ENCODE data around the gene FARSA.
"Not testable (repeated sequence)": the region's sequence is repeated elsewhere in the genome, so short reads cannot be mapped to it uniquely, and the experiment has no call there.

Gene FARSA

GRCh38 chr19:12891553-12892021 lies 41.9 kb downstream of the FARSA start:
- no peak for FAIRE-seq
- no peak for DNase-seq (ENCODE audit: insufficient read length, low spot score)

GRCh38 chr19:12890787-12891552 lies 42.5 kb downstream of the FARSA start, which contains the start of gene GCDH:
GCDH (plus strand) TSS chr19:12891160; CDS start chr19:12891305, 145 bp downstream.
- FAIRE-seq = peak; percentile 99
- peak; percentile 94 for DNase-seq (ENCODE audit: insufficient read length, low spot score)

GRCh38 chr19:12890299-12890786 lies 43.2 kb downstream of the FARSA start:
- not testable (repeated sequence) for FAIRE-seq; DNase-seq (ENCODE audit: insufficient read length, low spot score)

GRCh38 chr19:12888006-12888603 lies 45.4 kb downstream of the FARSA start:
- DNase-seq (ENCODE audit: insufficient read length, low spot score) (no peak), FAIRE-seq (no peak)

- no peak for DNase-seq (ENCODE audit: insufficient read length, low spot score)
- FAIRE-seq = no peak
These were observed 46.4 kb downstream of the FARSA start, which contains the start of gene KLF1 for GRCh38 chr19:12886969-12887747. KLF1 (minus strand) TSS chr19:12887201; CDS start chr19:12887140, 61 bp downstream.

GRCh38 chr19:12886651-12886968 lies 46.9 kb downstream of the FARSA start:
- no peak for DNase-seq (ENCODE audit: insufficient read length, low spot score)
- no peak for FAIRE-seq

GRCh38 chr19:12885749-12886650 lies 47.5 kb downstream of the FARSA start:
- DNase-seq (ENCODE audit: insufficient read length, low spot score) = no peak
- FAIRE-seq = no peak

- no peak for DNase-seq (ENCODE audit: insufficient read length, low spot score)
- peak; percentile 89 for FAIRE-seq
These were observed 48.4 kb downstream of the FARSA start for GRCh38 chr19:12884926-12885748.

GRCh38 chr19:12884627-12884925 lies 48.9 kb downstream of the FARSA start:
- FAIRE-seq (no peak), DNase-seq (ENCODE audit: insufficient read length, low spot score) (no peak)

GRCh38 chr19:12884202-12884601 lies 49.3 kb downstream of the FARSA start:
- FAIRE-seq = no peak

GRCh38 chr19:12882589-12882988 lies 50.9 kb downstream of the FARSA start:
- FAIRE-seq (no peak), DNase-seq (ENCODE audit: insufficient read length, low spot score) (no peak)

More at GRCh38 chr19:12884202-12884601, 49.3 kb downstream of the FARSA start:
- DNase-seq (ENCODE audit: insufficient read length, low spot score) = no peak

- FAIRE-seq (peak; percentile 91), DNase-seq (ENCODE audit: insufficient read length, low spot score) (peak; percentile 99)
These were observed 52.2 kb downstream of the FARSA start, which contains the start of gene DNASE2 for GRCh38 chr19:12881172-12881808. DNASE2 (minus strand) TSS chr19:12881449; CDS start chr19:12881375, 74 bp downstream.

GRCh38 chr19:12880551-12881171 lies 52.9 kb downstream of the FARSA start:
- FAIRE-seq = no peak
- no peak for DNase-seq (ENCODE audit: insufficient read length, low spot score)

GRCh38 chr19:12875086-12875485 lies 58.4 kb downstream of the FARSA start:
- FAIRE-seq = no peak
- DNase-seq (ENCODE audit: insufficient read length, low spot score) = no peak

GRCh38 chr19:12873891-12874745 lies 59.4 kb downstream of the FARSA start:
- DNase-seq (ENCODE audit: insufficient read length, low spot score) (no peak), FAIRE-seq (no peak)

- FAIRE-seq = no peak
These were observed 60.3 kb downstream of the FARSA start for GRCh38 chr19:12872941-12873890.

More at GRCh38 chr19:12872941-12873890, 60.3 kb downstream of the FARSA start:
- DNase-seq (ENCODE audit: insufficient read length, low spot score) = no peak

Measured in GM19239 (cell line).